CD4-positive, CD25-positive, alpha-beta regulatory T cell (primary cell): ENCODE results near the gene KRTAP16-1. TPM values are rescaled to one million over a fixed set of nuclear protein-coding genes. Genes with fewer than 3 reads are reported as not detected.

Experiments used
- ATAC-seq, 2 donors: fragments of 150-1000 bp; cut with Tn5 transposase; one replicate each; pipeline ENCODE4 v1.10.0; 2021; ENCODE audit warnings: low read depth in 2 of 2, moderate number of reproducible peaks in 2 of 2, moderate library complexity in 1 of 2
- DNase-seq, 3 donors: peaks; one replicate each; pipeline versions ENCODE4 v3.0.0 to v3.0.0-alpha.2; 2012 to 2022; ENCODE audit warnings: mixed read lengths in 1 of 3
- H3K27ac ChIP-seq: one replicate; pipeline ENCODE4 v1.7.0; 2013; ENCODE audit warnings: mild to moderate bottlenecking, low read length; ENCODE audit not compliant: insufficient read depth, poor library complexity, severe bottlenecking
- H3K27me3 ChIP-seq: one replicate; pipeline ENCODE4 v1.7.0; 2013; ENCODE audit warnings: low read length; ENCODE audit not compliant: control insufficient read depth, insufficient read depth
- H3K36me3 ChIP-seq: one replicate; pipeline ENCODE4 v1.7.0; 2013; ENCODE audit warnings: mild to moderate bottlenecking, low read length, moderate library complexity; ENCODE audit not compliant: control insufficient read depth, insufficient read depth
- H3K4me1 ChIP-seq: 2 replicates; pipeline ENCODE4 v1.7.0; 2013; ENCODE audit warnings: mild to moderate bottlenecking, low read length; ENCODE audit not compliant: insufficient read depth, control insufficient read depth, poor library complexity, severe bottlenecking
- H3K4me3 ChIP-seq: one replicate; pipeline ENCODE4 v1.7.0; 2013; ENCODE audit warnings: low read depth, mild to moderate bottlenecking, low read length, moderate library complexity
- H3K9me3 ChIP-seq, 2 experiments: 1 replicate in 1 of 2; 2 replicates in 1 of 2; pipeline ENCODE4 v1.7.0; 2013; ENCODE audit warnings: low read length in 2 of 2, mild to moderate bottlenecking in 1 of 2, moderate library complexity in 1 of 2; ENCODE audit not compliant: control insufficient read depth in 2 of 2
- H3K27ac Mint-ChIP-seq, 3 donors: one replicate each; pipeline ENCODE4 v1.8.0; 2020 to 2022; ENCODE audit warnings: mild to moderate bottlenecking in 3 of 3, mixed read lengths in 3 of 3, moderate library complexity in 2 of 3
- H3K27me3 Mint-ChIP-seq: one replicate; pipeline ENCODE4 v1.8.0; 2022; ENCODE audit warnings: mild to moderate bottlenecking, mixed read lengths
- H3K36me3 Mint-ChIP-seq: one replicate; pipeline ENCODE4 v1.8.0; 2020; ENCODE audit warnings: mixed read lengths
- H3K4me1 Mint-ChIP-seq, 4 donors: one replicate each; pipeline ENCODE4 v1.8.0; 2020 to 2022; ENCODE audit warnings: mixed read lengths in 4 of 4, mild to moderate bottlenecking in 1 of 4
- H3K4me3 Mint-ChIP-seq, 4 donors: one replicate each; pipeline ENCODE4 v1.8.0; 2020 to 2022; ENCODE audit warnings: mild to moderate bottlenecking in 4 of 4, mixed read lengths in 4 of 4, moderate library complexity in 3 of 4
- H3K9me3 Mint-ChIP-seq, 7 donors: one replicate each; pipeline ENCODE4 v1.8.0; 2020 to 2022; ENCODE audit warnings: mixed read lengths in 7 of 7, mild to moderate bottlenecking in 3 of 7, moderate library complexity in 2 of 7
- polyA plus RNA-seq, 4 donors: library from polyadenylated mRNA; unstranded; fragments of 300-500 nt; fragmentation: Illumina TruSeq; gene quantifications; one replicate each; pipeline ENCODE4 v1.2.3, GENCODE V29; 2021
- total RNA-seq: library from RNA; stranded (reverse); gene quantifications from one replicate; pipeline ENCODE4 v1.2.3, GENCODE V29; 2022

KRTAP16-1 gene
- total and polyA plus RNA-seq, 5 donors from 2014 or later = 0.17 to 0.42 TPM; not detected in 3

GRCh38 chr17:41322903-41323895 is 14.1 kb upstream of the KRTAP16-1 start:
- Histone ChIP-seq H3K4me3 (no peak overlapping the region), H3K4me1 (peaks cover 11% of the 10 kb centered on the region), H3K27ac (no peak overlapping the region), H3K36me3 (no peaks in the 10 kb centered on the region), H3K27me3 (no peaks in the 10 kb centered on the region), H3K9me3 (no peaks in the 10 kb centered on the region)
- peaks cover 3% of the 10 kb centered on the region for H3K36me3 Mint-ChIP-seq
- H3K27ac Mint-ChIP-seq = peak overlapping the region; percentile 14 to 85 (median 76)
- no peak overlapping the region for H3K4me3 Mint-ChIP-seq
- H3K27me3 Mint-ChIP-seq = no peaks in the 10 kb centered on the region
- peaks cover 0 to 12% (median 3%) of the 10 kb centered on the region in 7 donors for H3K9me3 Mint-ChIP-seq
- no peak for DNase-seq
- ATAC-seq = no peak
- H3K4me1 Mint-ChIP-seq = peaks cover 2 to 36% (median 15%) of the 10 kb centered on the region in 4 donors

GRCh38 chr17:41322094-41322902 is 13.2 kb upstream of the KRTAP16-1 start:
- Histone ChIP-seq H3K4me3 (no peak overlapping the region), H3K9me3 (no peaks in the 10 kb centered on the region), H3K27ac (no peak overlapping the region), H3K36me3 (no peaks in the 10 kb centered on the region), H3K27me3 (no peaks in the 10 kb centered on the region), H3K4me1 (peaks cover 11% of the 10 kb centered on the region)
- peaks cover 2 to 34% (median 15%) of the 10 kb centered on the region in 4 donors for H3K4me1 Mint-ChIP-seq
- peak overlapping the region; percentile 14 to 85 (median 76) for H3K27ac Mint-ChIP-seq
- H3K9me3 Mint-ChIP-seq = peaks cover 0 to 12% (median 3%) of the 10 kb centered on the region in 7 donors
- ATAC-seq = peak; percentile 57 to 85
- DNase-seq = peak in 2 of 3 donors; percentile 64 to 72
- no peak overlapping the region for H3K4me3 Mint-ChIP-seq
- peaks cover 3% of the 10 kb centered on the region for H3K36me3 Mint-ChIP-seq
- no peaks in the 10 kb centered on the region for H3K27me3 Mint-ChIP-seq

- Mint-ChIP-seq H3K27ac (peak overlapping the region in 1 of 3 donors; percentile 82), H3K27me3 (peaks cover 8% of the 10 kb centered on the region), H3K4me3 (no peak overlapping the region), H3K36me3 (peaks cover 3% of the 10 kb centered on the region), H3K9me3 (peaks cover 0 to 12% (median 4%) of the 10 kb centered on the region in 7 donors), H3K4me1 (peaks cover 2 to 28% (median 13%) of the 10 kb centered on the region in 4 donors)
- H3K9me3 ChIP-seq = no peaks in the 10 kb centered on the region
- ATAC-seq = no peak
- peaks cover 6% of the 10 kb centered on the region for H3K4me1 ChIP-seq
- DNase-seq = no peak
- no peaks in the 10 kb centered on the region for H3K36me3 ChIP-seq
- no peak overlapping the region for H3K4me3 ChIP-seq
- no peaks in the 10 kb centered on the region for H3K27me3 ChIP-seq
- H3K27ac ChIP-seq = no peak overlapping the region
These were observed 9.1 kb upstream of the KRTAP16-1 start for GRCh38 chr17:41318231-41318630.

GRCh38 chr17:41315814-41316445 is 6.8 kb upstream of the KRTAP16-1 start:
- H3K27me3 ChIP-seq = no peaks in the 10 kb centered on the region
- no peak overlapping the region for H3K27ac ChIP-seq
- H3K9me3 ChIP-seq = no peaks in the 10 kb centered on the region
- ATAC-seq (no peak), DNase-seq (no peak)
- H3K36me3 ChIP-seq = no peaks in the 10 kb centered on the region
- Mint-ChIP-seq H3K9me3 (peaks cover 0 to 14% (median 4%) of the 10 kb centered on the region in 7 donors), H3K4me3 (no peak overlapping the region), H3K36me3 (peaks cover 9% of the 10 kb centered on the region), H3K4me1 (peaks cover 3 to 28% (median 7%) of the 10 kb centered on the region in 4 donors), H3K27me3 (peaks cover 8% of the 10 kb centered on the region), H3K27ac (no peak overlapping the region)
- no peak overlapping the region for H3K4me3 ChIP-seq
- peaks cover 6% of the 10 kb centered on the region for H3K4me1 ChIP-seq

- Histone ChIP-seq H3K27ac (no peak within 1 kb of the TSS), H3K4me1 (peaks cover 13% of the 10 kb centered on the region), H3K27me3 (no peaks in the 10 kb centered on the region), H3K4me3 (no peak within 1 kb of the TSS), H3K9me3 (no peaks in the 10 kb centered on the region), H3K36me3 (no peaks in the 10 kb centered on the region)
- Mint-ChIP-seq H3K4me3 (no peak within 1 kb of the TSS), H3K27ac (no peak within 1 kb of the TSS), H3K4me1 (peaks cover 5 to 32% (median 11%) of the 10 kb centered on the region in 4 donors), H3K27me3 (peaks cover 8% of the 10 kb centered on the region), H3K36me3 (peaks cover 9% of the 10 kb centered on the region), H3K9me3 (peaks cover 0 to 10% (median 4%) of the 10 kb centered on the region in 7 donors)
- DNase-seq (no peak), ATAC-seq (no peak)
These were observed 6.2 kb upstream of the KRTAP16-1 start, which contains the start of gene KRTAP17-1 for GRCh38 chr17:41315204-41315794. TSS of gene KRTAP17-1 (minus strand) at chr17:41315710. CDS start at chr17:41315650, 60 bp downstream.

- Mint-ChIP-seq H3K4me1 (peaks cover 25 to 70% (median 46%) of the 10 kb centered on the region in 4 donors), H3K36me3 (peaks cover 9% of the 10 kb centered on the region), H3K27me3 (peaks cover 8% of the 10 kb centered on the region), H3K4me3 (peak overlapping the region in 1 of 4 donors; percentile 16), H3K27ac (peak overlapping the region; percentile 85 to 99 (median 94)), H3K9me3 (peaks cover 0 to 2% (median 0%) of the 10 kb centered on the region in 7 donors)
- Histone ChIP-seq H3K27ac (no peak overlapping the region), H3K4me1 (peaks cover 52% of the 10 kb centered on the region), H3K4me3 (no peak overlapping the region), H3K27me3 (no peaks in the 10 kb centered on the region), H3K9me3 (no peaks in the 10 kb centered on the region), H3K36me3 (no peaks in the 10 kb centered on the region)
- no peak for ATAC-seq
- DNase-seq = peak in 1 of 3 donors; percentile 71
These were observed 2.0 kb upstream of the KRTAP16-1 start for GRCh38 chr17:41311111-41311510.
